DOHH2 (cell line): ENCODE measurements around the gene UAP1L1.

ENCODE experiments used
- H3F3A ChIP-seq: fragments of 200-600 bp; sonication (generic), shearing (Covaris generic); 2 replicates; pipeline ENCODE4 v1.6.0; 2016; ENCODE audit warnings: antibody characterized with exemption, mild to moderate bottlenecking; ENCODE audit not compliant: control insufficient read depth, insufficient read depth
- H3K27ac ChIP-seq: fragments of 200-600 bp; sonication (generic); 2 replicates; pipeline ENCODE4 v1.5.1; 2014; ENCODE audit warnings: low read depth, mild to moderate bottlenecking, low read length, moderate library complexity
- H3K27me3 ChIP-seq: fragments of 200-600 bp; sonication (generic); 2 replicates; pipeline ENCODE4 v1.6.1; 2014; ENCODE audit warnings: mild to moderate bottlenecking, low read length, mixed read lengths; ENCODE audit not compliant: control insufficient read depth
- H3K36me3 ChIP-seq: fragments of 200-600 bp; sonication (generic); 2 replicates; pipeline ENCODE4 v1.6.1; 2014; ENCODE audit warnings: mild to moderate bottlenecking, low read length, moderate library complexity, mixed read lengths; ENCODE audit not compliant: control insufficient read depth
- H3K4me1 ChIP-seq: fragments of 200-600 bp; sonication (generic); 2 replicates; pipeline ENCODE4 v1.6.1; 2014; ENCODE audit warnings: mild to moderate bottlenecking, low read length, mixed read lengths; ENCODE audit not compliant: control insufficient read depth
- H3K4me2 ChIP-seq: fragments of 200-600 bp; sonication (generic); 2 replicates; pipeline ENCODE4 v1.6.0; 2014; ENCODE audit warnings: mild to moderate bottlenecking, low read length, moderate library complexity
- H3K4me3 ChIP-seq: fragments of 200-600 bp; sonication (generic); 2 replicates; pipeline ENCODE4 v1.5.1; 2014; ENCODE audit warnings: mild to moderate bottlenecking, low read length, mixed read lengths
- H3K79me2 ChIP-seq: fragments of 200-600 bp; sonication (generic); 2 replicates; pipeline ENCODE4 v1.6.1; 2014; ENCODE audit warnings: mild to moderate bottlenecking, low read length, mixed read lengths; ENCODE audit not compliant: control insufficient read depth
- H3K9me2 ChIP-seq: fragments of 200-600 bp; sonication (generic); replicated peaks from 2 replicates; pipeline ENCODE4 v1.6.1; 2014; ENCODE audit warnings: mild to moderate bottlenecking, low read length, mixed read lengths; ENCODE audit not compliant: control insufficient read depth
- H3K9me3 ChIP-seq: fragments of 200-600 bp; sonication (generic); 2 replicates; pipeline ENCODE4 v1.6.1; 2014; ENCODE audit warnings: antibody characterized with exemption, low read length, mixed read lengths; ENCODE audit not compliant: control insufficient read depth, insufficient read depth
- H4K20me1 ChIP-seq: fragments of 200-600 bp; sonication (generic); 2 replicates; pipeline ENCODE4 v1.6.0; 2014; ENCODE audit warnings: low read depth, mild to moderate bottlenecking, antibody characterized with exemption, low read length, moderate library complexity; ENCODE audit not compliant: control insufficient read depth, insufficient read depth
- CTCF ChIP-seq: fragments of 200-600 bp; sonication (generic); IDR thresholded peaks from one replicate; pipeline ENCODE4 v1.5.1; 2014; ENCODE audit warnings: antibody characterized with exemption, mild to moderate bottlenecking, low read depth, low read length; ENCODE audit not compliant: poor library complexity, severe bottlenecking
- EZH2phosphoT487 ChIP-seq: fragments of 200-600 bp; sonication (generic); IDR thresholded peaks from 2 replicates; pipeline ENCODE4 v1.6.1; 2017; ENCODE audit warnings: borderline replicate concordance, mild to moderate bottlenecking, antibody characterized with exemption, low read length, moderate library complexity, mixed read lengths

Gene UAP1L1

DNA sequence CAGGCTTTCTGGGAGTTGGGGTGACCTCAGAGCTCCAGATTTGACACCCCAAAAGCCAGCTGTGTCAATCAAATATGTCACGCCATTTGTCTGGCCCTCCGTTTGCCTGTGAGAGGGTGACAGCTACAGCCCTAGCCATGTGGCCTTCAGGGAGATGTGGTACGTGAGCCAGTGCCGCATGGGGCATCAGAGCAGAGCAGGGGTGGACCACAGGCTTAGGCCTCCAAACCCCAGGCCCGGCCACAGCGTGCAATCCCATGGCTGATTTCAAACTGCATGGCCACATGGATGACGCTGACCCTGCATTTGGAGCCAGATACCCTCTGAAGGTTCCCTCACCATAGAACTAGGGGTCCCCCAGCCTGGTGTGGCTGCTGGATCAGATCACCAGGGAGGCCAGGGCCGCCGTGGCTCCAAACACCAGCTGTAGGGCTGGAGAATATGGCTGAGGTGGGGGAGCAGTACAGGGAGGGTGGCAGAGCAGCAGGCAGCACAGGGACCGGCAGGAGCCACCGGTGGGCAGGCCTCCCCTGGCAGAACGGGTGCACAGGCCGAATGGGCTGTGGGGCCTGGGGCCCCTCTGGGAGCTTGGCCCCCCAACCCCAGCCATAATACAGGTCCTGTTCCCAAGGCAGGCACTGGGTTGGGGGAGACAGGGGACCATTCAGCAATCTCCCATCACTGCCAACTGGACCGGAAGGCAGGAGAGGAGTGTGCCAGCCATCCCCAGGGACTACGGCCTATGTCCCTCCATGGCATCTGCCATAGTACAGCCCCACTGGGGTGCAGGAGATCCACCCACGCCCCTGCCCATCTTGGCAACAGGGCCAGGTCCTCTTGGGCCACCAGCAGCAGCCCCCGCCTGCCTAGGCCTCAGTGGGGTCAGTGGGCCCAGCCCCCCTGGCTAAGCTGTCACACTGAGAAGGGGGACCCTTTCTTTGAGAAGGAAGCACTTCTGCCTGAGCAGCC is 8.5 kb upstream of the UAP1L1 start:
- H4K20me1 ChIP-seq = peaks cover 13% of the 10 kb centered on the region
- H3K4me2 ChIP-seq = peak overlapping the region; percentile 79
- H3K36me3 ChIP-seq = peaks cover 26% of the 10 kb centered on the region
- H3K4me1 ChIP-seq = peaks cover 33% of the 10 kb centered on the region
- H3K27me3 ChIP-seq = no peaks in the 10 kb centered on the region
- no peaks in the 10 kb centered on the region for H3K9me3 ChIP-seq
- TF ChIP-seq CTCF = no peak
- no peak for TF ChIP-seq EZH2phosphoT487
- peaks cover 2% of the 10 kb centered on the region; the same call in 1 of the 2 replicates for H3F3A ChIP-seq
- peak overlapping the region; percentile 1; the same call in 1 of the 2 replicates for H3K27ac ChIP-seq
- peaks cover 42% of the 10 kb centered on the region for H3K79me2 ChIP-seq
- H3K4me3 ChIP-seq = peak overlapping the region; percentile 95
- H3K9me2 ChIP-seq = no peaks in the 10 kb centered on the region

DNA sequence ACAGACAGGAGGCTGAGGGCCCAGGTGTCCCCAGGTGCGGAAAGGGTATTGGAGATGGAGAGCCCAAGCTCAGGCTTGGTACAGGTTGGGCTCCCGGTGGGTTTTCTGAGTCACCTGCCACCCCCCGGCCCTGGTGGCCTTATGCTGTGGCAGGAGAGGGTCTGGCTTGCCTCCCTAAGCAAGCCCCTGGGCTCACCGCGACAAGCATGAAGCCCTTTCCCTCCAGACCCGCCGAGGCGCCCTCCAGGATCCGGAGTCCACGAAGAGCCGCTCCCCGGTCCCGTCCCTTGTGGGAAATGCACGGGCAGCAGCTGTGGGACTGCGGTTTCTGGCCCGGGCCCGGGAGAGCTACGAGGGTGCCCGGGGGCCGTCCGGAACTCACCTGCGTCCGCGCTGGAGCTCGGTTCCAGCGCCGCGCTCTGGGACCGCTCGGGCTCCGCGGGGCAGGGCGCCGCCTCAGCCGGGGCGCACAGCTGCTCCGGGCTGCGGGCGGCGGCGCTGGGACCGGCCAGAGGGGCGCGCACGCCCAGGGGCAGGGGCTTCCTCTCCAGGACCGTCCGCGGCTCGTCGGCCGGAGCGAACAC is 7.7 kb upstream of the UAP1L1 start:
- TF ChIP-seq CTCF (no peak), EZH2phosphoT487 (no peak)
- Histone ChIP-seq H3F3A (peaks cover 2% of the 10 kb centered on the region; the same call in 1 of the 2 replicates), H3K4me2 (peak overlapping the region; percentile 79), H3K9me2 (no peaks in the 10 kb centered on the region), H3K9me3 (no peaks in the 10 kb centered on the region), H3K36me3 (peaks cover 18% of the 10 kb centered on the region), H3K27me3 (no peaks in the 10 kb centered on the region), H4K20me1 (peaks cover 13% of the 10 kb centered on the region), H3K27ac (peak overlapping the region; percentile 1; the same call in 1 of the 2 replicates), H3K79me2 (peaks cover 42% of the 10 kb centered on the region), H3K4me1 (peaks cover 36% of the 10 kb centered on the region), H3K4me3 (peak overlapping the region; percentile 95)

GRCh38 chr9:137070201-137070905 is 7.0 kb upstream of the UAP1L1 start, which contains the start of gene SAPCD2:
Gene SAPCD2 (minus strand): TSS chr9:137070557. CDS start chr9:137070460, 97 bp downstream.
- no peaks in the 10 kb centered on the region for H3K9me3 ChIP-seq
- H3F3A ChIP-seq = peaks cover 3% of the 10 kb centered on the region; the same call in 1 of the 2 replicates
- peaks cover 13% of the 10 kb centered on the region for H4K20me1 ChIP-seq
- no peak for TF ChIP-seq EZH2phosphoT487
- no peak for TF ChIP-seq CTCF
- peaks cover 42% of the 10 kb centered on the region for H3K79me2 ChIP-seq
- peak within 1 kb of the TSS; percentile 95 for H3K4me3 ChIP-seq
- no peaks in the 10 kb centered on the region for H3K9me2 ChIP-seq
- H3K27me3 ChIP-seq = no peaks in the 10 kb centered on the region
- H3K27ac ChIP-seq = peak within 1 kb of the TSS; percentile 22
- H3K36me3 ChIP-seq = peaks cover 11% of the 10 kb centered on the region
- H3K4me2 ChIP-seq = peak within 1 kb of the TSS; percentile 79
- H3K4me1 ChIP-seq = peaks cover 44% of the 10 kb centered on the region
